GM19240 (cell line): ENCODE data around the gene FBN1.

ENCODE experiments used
- DNase-seq: peaks from one replicate; pipeline ENCODE4 v3.0.0; 2011; ENCODE audit warnings: low spot score; ENCODE audit not compliant: insufficient read length

Gene FBN1

GRCh38 chr15:48623456-48623855 is 22.1 kb downstream of the FBN1 start:
- no peak for DNase-seq

- no peak for DNase-seq
Measured at GRCh38 chr15:48622237-48622636, 23.3 kb downstream of the FBN1 start.

DNA sequence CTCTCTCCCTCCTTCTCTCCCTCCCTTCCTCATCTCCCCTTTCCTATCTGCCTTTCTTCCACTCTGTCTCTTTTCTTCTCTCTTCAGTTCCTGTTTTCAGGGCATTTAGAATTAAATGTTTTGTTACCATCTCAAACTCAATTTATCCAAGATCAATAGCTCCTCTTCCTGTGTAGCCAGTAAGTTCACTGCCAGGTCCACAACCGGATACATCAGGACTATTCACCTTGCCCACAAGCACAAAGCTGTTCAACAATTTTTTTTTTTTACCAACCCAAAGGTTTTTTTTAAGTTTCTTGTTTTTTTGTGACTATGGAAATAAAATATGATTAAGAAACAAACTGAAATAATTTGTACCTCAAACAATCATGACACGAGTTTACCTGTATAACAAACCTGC is 26.1 kb downstream of the FBN1 start:
- DNase-seq = no peak

- DNase-seq = no peak
Measured at GRCh38 chr15:48617619-48618018, 27.9 kb downstream of the FBN1 start.

- DNase-seq = no peak
Measured at GRCh38 chr15:48616216-48616615, 29.3 kb downstream of the FBN1 start.

GRCh38 chr15:48614051-48614450 is 31.5 kb downstream of the FBN1 start:
- no peak for DNase-seq

- no peak for DNase-seq
Measured at GRCh38 chr15:48609486-48609885, 36.0 kb downstream of the FBN1 start.

GRCh38 chr15:48607846-48608245 is 37.7 kb downstream of the FBN1 start:
- no peak for DNase-seq

DNA sequence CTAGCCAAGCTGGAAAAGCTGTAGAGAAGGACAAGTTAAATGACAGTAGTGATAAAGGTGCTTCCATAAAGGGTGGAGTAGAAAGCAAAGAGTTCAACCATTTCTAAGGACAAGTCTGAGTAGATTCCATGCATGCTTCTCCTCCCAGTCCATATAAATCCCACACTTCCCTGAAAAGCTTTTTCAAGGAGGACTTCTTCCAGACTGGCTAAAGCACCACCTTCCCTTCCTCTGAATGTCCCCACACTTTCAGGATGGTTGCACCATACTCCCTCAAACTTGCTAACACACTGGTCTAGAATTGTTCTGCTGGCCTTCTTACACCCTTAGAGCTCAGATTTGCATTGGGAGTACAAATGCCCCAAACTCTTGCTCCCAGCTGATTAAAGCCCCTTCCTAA is 40.9 kb downstream of the FBN1 start:
- no peak for DNase-seq

DNA sequence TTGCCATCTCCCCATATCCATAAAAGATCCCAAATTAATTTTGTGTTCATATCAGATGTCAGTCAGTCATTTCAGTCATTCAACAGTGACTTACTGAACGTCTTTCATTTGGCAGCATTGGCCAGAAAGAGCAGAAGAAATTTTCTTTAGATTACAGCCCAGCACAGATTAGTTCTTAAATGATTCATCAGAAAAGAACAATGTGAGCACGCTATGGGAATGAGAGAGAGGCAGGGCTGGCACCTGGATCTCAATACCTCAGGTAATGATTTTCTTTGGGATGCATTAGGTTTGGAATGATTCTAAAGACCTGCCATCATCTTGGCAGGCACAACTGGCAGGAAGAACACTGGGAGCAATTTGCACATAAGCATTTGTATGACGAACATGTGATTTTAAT is 41.6 kb downstream of the FBN1 start:
- no peak for DNase-seq

DNA sequence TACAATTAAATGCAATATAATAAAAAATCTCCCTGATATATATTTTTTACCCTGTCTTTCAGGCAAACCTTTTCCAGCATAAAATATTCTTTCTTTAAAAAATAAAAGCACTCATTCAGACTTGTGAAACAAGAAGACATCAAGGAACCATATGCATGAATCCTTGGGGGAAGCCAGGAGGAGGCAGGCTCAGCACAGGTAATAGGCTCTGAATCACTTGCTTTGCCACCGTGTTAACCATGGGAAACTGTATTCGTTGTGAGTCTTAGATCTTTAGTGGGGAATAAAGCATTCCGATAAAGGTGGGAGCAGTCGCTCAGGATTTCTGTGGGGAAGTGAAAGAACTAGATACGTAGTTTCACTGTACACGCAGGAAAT is 42.4 kb downstream of the FBN1 start:
- no peak for DNase-seq

- DNase-seq = no peak
Measured at GRCh38 chr15:48602358-48603122, 43.0 kb downstream of the FBN1 start.

GRCh38 chr15:48601095-48601494 is 44.4 kb downstream of the FBN1 start:
- no peak for DNase-seq

GRCh38 chr15:48596841-48597240 is 48.7 kb downstream of the FBN1 start:
- DNase-seq = no peak

DNA sequence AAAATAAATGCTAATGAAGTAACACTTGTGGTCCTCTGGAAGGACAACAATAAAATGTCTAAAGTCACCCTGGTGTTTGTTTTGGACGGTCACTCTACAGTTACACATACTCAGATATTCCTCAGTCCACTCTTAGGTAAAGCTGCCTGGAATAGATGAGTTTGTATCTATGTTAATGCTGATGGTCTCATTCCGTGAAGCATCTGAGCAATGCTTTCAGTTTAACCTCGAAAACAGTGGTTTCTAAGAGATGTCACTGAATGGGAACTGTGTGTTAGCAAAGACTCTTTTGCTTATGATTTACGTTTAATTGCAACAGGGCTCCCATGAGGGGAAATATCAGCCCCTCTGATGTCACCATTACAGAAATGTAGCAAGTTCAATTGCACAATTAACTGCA is 49.1 kb downstream of the FBN1 start:
- DNase-seq = no peak

- DNase-seq = no peak
Measured at GRCh38 chr15:48595981-48596380, 49.5 kb downstream of the FBN1 start.

DNA sequence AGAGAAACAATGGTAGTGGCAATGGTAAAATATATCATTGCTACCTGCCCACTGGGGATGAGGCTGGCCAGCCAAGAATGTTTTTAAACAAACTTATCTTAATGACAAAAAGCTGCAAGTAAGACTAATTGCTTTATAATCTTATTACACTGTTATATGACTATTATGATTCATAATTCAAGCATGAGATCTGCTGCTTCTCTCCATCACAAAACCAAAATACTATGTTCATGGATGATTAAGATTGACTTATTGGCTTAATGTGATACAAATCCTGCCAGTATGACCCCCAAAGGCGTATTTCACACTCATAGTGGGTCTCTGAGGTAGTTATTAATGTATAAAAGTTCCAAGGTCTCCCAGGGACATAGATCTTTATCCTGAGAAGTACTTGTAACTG is 52.6 kb downstream of the FBN1 start:
- no peak for DNase-seq

DNA sequence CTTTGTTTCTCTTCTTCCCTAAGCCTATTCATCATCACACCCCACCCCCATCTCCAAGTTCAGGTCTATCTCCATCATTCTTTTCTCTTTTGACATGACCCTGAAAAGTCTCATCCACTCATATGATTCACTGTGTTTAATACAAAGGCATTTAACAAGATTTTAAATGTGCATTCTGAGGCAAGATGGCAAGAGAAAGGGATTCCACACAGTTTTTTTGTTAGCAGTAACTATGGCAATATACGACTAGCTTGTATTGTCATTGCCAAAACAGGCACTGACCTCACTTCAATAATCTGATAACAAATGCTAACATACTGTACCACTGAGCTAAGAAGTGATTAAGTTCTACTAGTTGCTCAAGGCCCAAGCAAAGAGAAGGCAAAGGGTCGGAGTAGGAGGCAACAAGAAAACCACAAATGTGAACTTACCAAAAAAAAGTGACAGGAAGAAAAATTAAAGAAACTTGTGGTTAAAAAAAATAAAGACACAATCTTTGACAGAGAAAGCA is 53.2 kb downstream of the FBN1 start:
- DNase-seq = no peak

DNA sequence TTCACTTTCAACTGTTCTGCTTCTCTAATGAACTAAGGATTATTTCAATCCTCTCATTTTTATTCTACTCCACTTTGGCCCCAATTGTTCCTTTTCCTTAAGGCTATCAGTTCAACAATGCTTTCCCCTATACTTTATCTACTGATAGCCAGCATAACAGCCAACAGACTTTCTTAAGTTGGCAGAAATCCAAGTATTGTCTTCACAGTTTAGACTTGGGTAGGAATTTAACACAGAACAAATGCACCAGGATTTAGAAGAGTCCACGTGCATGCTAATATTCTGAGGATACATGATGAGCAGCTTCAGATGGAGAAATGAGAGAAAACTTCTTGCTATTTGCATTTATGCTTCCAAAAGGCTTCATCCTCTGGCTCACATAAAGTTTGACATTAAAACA is 54.8 kb downstream of the FBN1 start:
- DNase-seq = no peak

- DNase-seq = no peak
Measured at GRCh38 chr15:48584812-48585563, 60.5 kb downstream of the FBN1 start.

GRCh38 chr15:48584090-48584811 is 61.3 kb downstream of the FBN1 start:
- DNase-seq = no peak
